KOPT-K1 (cell line): ENCODE results near the gene SLC2A4.

Experiments
- H3K27ac ChIP-seq: fragments of 200-600 bp; sonication (generic); 2 replicates; pipeline ENCODE4 v1.5.1; 2016; ENCODE audit warnings: antibody characterized with exemption, mild to moderate bottlenecking, low read depth, low read length; ENCODE audit not compliant: poor library complexity, severe bottlenecking
- H3K36me3 ChIP-seq: fragments of 200-600 bp; sonication (generic); 2 replicates; pipeline ENCODE4 v1.5.1; 2017; ENCODE audit warnings: antibody characterized with exemption, mild to moderate bottlenecking, low read length, moderate library complexity; ENCODE audit not compliant: insufficient read depth
- H3K9me3 ChIP-seq: fragments of 200-600 bp; sonication (generic); 2 replicates; pipeline ENCODE4 v1.5.1; 2017; ENCODE audit warnings: antibody characterized with exemption, low read length, mild to moderate bottlenecking; ENCODE audit not compliant: insufficient read depth, poor library complexity, severe bottlenecking

The SLC2A4 gene

DNA sequence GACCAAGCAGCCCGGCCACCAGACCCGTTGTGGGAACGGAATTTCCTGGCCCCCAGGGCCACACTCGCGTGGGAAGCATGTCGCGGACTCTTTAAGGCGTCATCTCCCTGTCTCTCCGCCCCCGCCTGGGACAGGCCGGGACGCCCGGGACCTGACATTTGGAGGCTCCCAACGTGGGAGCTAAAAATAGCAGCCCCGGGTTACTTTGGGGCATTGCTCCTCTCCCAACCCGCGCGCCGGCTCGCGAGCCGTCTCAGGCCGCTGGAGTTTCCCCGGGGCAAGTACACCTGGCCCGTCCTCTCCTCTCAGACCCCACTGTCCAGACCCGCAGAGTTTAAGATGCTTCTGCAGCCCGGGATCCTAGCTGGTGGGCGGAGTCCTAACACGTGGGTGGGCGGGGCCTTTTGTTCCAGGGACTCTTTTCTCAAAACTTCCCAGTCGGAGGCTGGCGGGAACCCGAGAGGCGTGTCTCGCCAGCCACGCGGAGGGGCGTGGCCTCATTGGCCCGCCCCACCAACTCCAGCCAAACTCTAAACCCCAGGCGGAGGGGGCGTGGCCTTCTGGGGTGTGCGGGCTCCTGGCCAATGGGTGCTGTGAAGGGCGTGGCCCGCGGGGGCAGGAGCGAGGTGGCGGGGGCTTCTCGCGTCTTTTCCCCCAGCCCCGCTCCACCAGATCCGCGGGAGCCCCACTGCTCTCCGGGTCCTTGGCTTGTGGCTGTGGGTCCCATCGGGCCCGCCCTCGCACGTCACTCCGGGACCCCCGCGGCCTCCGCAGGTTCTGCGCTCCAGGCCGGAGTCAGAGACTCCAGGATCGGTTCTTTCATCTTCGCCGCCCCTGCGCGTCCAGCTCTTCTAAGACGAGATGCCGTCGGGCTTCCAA is at the start of gene SLC2A4:
Gene SLC2A4 (plus strand): TSS at position 645 of the 879 bp plus-strand sequence. CDS start 217 bp downstream, at position 862.
- Histone ChIP-seq H3K9me3 (no peaks in the 10 kb centered on the region), H3K36me3 (no peaks in the 10 kb centered on the region), H3K27ac (no peak within 1 kb of the TSS)

DNA sequence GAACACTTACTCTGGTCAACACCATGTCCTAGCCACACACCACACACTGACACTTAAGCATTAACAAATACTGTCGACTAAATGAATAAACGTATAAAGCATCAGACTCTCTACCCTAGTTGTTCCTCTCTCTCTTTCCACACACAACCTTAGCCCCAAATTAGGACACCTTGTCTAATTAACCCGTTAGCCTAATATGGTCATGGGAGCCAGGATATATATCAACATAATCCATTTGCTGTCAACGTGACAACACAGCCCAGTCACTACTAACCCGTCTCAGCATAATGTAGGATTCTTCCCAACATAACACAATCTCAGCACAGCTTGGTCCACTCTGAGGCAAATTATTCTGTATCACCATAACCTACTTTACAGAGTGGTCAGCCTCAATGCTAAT is 49.4 kb upstream of the SLC2A4 start:
- Histone ChIP-seq H3K9me3 (no peaks in the 10 kb centered on the region), H3K36me3 (peaks cover 65% of the 10 kb centered on the region), H3K27ac (no peak overlapping the region)

DNA sequence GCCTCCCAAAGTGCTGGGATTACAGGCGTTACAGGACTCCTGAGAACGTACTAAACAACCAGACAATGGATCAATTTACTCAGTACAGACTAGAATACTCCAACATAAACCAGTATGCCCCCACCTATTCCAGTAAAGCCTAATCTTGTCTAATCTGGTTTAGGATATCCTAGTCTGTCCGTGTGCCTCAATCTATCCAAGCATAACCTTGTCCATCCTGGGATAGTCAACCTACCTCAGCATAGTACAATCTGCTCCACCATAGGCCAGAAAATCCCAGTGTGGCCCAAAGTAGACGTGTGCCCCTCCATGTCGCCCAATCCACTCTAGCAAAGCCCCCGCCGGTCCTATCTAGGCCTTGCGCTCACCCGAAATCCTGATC is 47.8 kb upstream of the SLC2A4 start:
- Histone ChIP-seq H3K27ac (peak overlapping the region; percentile 82), H3K36me3 (peaks cover 53% of the 10 kb centered on the region), H3K9me3 (no peaks in the 10 kb centered on the region)

DNA sequence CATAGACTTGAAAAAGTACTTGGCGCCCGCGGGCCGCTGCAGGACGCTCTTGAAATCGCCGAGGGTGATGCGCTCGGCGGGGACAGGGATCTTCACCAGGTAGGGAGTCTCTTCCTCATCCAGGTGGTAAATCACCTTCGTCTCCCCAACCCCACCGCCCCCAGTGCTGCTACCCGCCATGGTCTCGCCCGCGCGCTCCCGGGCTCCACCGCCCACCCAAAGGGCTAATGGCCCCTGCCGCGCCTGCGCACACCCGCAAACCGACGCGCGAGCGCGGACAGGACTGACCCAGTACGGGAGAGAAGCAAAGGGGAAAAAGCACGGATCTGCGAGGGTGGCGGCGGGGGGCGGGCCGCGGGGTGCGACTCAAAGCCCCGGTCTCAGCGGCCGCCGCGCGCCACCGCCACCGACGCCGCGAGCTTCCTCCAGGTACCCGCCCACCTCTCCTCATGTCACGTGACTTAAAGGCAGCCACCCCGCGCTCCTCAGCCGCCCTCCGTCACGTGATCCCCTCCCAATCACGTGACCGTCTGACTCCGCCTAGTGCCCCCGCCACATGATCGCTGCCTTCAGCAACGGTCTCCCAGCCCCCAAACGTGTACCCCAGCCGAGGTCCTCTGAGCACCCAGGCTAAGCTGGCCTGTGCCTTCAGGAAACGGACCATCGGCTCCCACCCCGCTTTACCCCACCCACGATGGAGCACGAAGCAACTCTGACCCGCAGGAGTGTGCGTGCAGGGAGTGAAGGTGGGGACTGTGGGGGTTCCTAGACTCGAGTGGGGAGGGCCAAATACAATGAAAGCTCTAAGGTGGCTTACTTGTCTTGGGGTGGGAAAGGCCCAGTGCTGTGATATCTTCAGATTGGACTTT is 47.2 kb upstream of the SLC2A4 start, which contains the start of gene DVL2:
Gene DVL2 (minus strand): TSS at position 435 of the 869 bp plus-strand sequence. CDS start 255 bp downstream, at position 180.
- H3K27ac ChIP-seq = peak within 1 kb of the TSS; percentile 82
- no peaks in the 10 kb centered on the region for H3K9me3 ChIP-seq
- H3K36me3 ChIP-seq = peaks cover 46% of the 10 kb centered on the region

- peaks cover 40% of the 10 kb centered on the region for H3K36me3 ChIP-seq
- no peaks in the 10 kb centered on the region for H3K9me3 ChIP-seq
- H3K27ac ChIP-seq = no peak overlapping the region
Observed at GRCh38 chr17:7235693-7236665, 45.5 kb upstream of the SLC2A4 start.

- Histone ChIP-seq H3K27ac (peak overlapping the region; percentile 94), H3K9me3 (no peaks in the 10 kb centered on the region), H3K36me3 (peaks cover 38% of the 10 kb centered on the region)
Observed at GRCh38 chr17:7236808-7237207, 44.7 kb upstream of the SLC2A4 start.

GRCh38 chr17:7237266-7237760 is 44.2 kb upstream of the SLC2A4 start:
- Histone ChIP-seq H3K27ac (peak overlapping the region; percentile 94), H3K36me3 (peaks cover 38% of the 10 kb centered on the region), H3K9me3 (no peaks in the 10 kb centered on the region)

DNA sequence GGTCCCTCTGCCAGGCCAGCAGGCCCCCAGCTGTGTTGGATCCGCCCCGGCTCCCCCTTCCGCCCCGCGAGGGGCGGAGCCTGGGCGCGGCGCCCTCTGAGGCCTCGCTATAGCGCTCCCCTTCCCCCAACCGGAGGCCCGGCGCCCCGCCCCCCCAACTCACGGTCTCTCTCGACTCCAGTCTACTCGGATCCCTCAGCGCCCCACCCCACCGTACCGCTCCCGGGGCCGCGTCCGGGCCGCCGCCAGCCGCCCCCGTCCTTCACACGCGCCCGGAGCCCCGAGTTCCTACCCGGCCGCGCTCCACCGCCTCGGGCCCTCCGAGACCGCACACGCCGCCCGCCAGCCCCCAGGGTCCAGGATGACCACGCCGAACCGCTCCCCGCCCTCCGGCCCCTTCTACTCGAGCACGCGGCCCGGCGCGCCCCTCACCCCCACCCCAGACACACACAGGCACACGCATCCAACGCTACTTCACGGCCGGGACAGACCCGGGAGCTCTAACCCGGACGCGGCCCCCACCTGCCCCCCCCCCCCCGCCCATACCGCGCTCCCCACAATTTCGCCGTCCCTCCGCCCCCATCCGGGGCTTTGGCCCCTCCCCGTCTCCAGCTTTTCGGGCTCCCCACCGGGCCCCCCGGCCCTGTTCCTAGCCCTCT is 43.6 kb upstream of the SLC2A4 start:
- Histone ChIP-seq H3K36me3 (peaks cover 38% of the 10 kb centered on the region), H3K27ac (peak overlapping the region; percentile 94), H3K9me3 (no peaks in the 10 kb centered on the region)

GRCh38 chr17:7238420-7239090 is 43.0 kb upstream of the SLC2A4 start:
- Histone ChIP-seq H3K27ac (peak overlapping the region; percentile 94), H3K9me3 (no peaks in the 10 kb centered on the region), H3K36me3 (peaks cover 43% of the 10 kb centered on the region)

DNA sequence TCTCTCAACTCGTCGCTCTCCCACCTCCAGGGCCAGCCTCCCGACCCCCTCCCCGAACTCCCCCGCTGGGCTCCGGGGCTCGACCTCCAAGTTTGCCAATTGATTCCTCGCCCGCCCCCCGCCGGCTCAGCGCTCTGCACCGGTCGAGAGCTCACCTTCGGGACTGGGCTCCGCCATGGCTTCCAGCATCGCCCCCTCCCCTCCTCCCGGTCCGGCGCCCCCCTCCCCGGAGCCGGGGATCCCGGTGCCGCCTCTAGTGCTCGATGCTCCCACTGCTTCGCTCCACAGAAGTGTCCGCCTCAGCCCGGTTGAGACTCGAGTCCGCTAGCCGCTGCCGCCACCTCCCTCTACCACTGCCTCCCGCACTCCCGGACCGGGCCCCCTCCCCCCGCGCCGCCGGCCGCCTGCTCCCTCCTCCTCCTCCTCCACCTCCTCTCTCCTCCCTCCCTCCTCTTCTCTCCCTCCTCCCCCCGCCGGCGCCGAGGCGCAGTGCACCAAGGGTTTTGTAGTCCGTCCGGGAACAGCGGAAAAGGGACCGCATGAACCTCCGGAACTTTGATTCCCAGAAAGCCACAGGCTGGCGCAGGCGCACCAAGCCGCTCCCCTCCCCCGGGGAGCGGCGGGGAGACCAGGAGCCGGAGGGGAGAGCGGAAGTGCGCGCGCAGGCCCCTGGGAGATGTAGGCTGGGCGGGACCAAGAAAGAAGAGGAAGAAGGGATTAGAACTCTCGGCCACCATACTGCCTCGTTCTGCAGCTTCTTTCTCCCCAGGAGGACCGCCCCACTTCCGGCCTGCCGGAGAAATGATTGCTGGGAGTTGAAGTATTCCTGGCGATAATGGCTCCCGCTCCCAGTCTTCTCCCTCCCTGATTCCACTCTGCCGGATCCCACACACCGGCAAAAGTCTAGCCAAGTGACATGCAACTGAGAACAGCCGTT is 42.2 kb upstream of the SLC2A4 start, which contains the start of gene PHF23:
Gene PHF23 (minus strand): TSS at position 367 of the 937 bp plus-strand sequence. CDS start 178 bp downstream, at position 189.
- H3K27ac ChIP-seq = peak within 1 kb of the TSS; percentile 94
- peaks cover 51% of the 10 kb centered on the region for H3K36me3 ChIP-seq
- H3K9me3 ChIP-seq = no peaks in the 10 kb centered on the region

DNA sequence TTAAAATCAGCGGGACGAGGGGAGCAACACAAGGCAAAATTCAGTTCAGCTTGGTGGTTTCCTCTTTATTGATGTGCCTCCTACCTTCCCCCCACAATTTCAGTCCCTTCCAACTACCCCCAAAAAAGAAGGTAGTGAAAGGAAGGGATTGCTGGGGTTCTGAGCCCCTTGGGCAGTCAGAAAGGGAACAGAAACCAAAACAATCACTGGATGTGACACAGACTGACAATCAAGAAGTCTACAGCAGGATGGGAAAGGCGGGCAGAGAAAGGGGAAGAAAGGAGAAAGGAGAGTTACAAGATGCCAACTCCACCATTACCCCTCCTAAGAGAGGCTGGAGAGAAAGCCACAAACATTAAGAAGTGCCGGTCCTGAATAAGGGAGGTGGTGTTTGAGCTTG is 41.1 kb upstream of the SLC2A4 start:
- H3K36me3 ChIP-seq = peaks cover 54% of the 10 kb centered on the region
- no peaks in the 10 kb centered on the region for H3K9me3 ChIP-seq
- H3K27ac ChIP-seq = peak overlapping the region; percentile 2

DNA sequence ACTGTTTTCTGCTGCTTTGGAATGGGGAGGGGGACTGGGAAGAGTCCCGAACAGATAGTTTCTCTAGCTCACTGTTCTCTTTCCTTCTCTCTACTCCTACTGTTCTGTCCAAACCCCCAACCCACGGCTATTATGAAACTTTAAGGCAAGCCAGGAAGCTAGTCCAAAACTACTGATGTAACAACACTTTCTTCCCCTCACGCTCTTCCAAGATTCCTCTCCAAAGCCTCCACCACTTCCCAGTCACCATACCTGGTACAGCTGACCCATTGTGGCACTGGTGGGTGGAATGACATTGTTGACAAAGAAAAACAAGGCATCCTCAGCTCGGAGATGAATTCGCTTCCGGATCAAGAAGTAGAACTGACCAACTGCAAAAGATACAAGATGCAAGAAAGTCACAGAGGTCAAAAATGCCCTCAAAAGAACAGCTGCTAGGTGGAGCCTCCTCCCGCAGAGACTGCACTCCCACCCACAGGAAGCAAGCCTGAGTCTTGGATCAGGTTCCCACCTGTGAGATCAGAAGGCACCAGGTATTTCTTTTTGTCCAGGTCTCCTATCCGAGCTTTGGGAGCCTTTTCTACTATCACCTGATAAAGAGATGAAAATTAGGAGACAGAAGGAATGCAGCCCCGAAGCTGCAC is 40.3 kb upstream of the SLC2A4 start:
- Histone ChIP-seq H3K27ac (peak overlapping the region; percentile 80), H3K9me3 (no peaks in the 10 kb centered on the region), H3K36me3 (peaks cover 54% of the 10 kb centered on the region)
